ENCODE results near the gene NF2.

NF2 gene

GRCh38 chr22:29735416-29735815, 132.0 kb downstream of the NF2 start:
- Histone ChIP-seq H3K27me3 (ENCODE audit: control insufficient read depth in 1 of 2, insufficient read depth in 2 of 2, low read length in 2 of 2) (no peaks in the 10 kb centered on the region), H3K4me1 (ENCODE audit: control insufficient read depth in 1 of 2, insufficient read depth in 2 of 2, low read length in 2 of 2) (peaks cover 13% of the 10 kb centered on the region in 2 donors), H3K4me3 (ENCODE audit: low read depth in 1 of 2, low read length in 2 of 2) (no peak overlapping the region), H3K27ac (ENCODE audit: low read depth, low read length) (no peak overlapping the region), H3K9me3 (ENCODE audit: control insufficient read depth in 1 of 2, low read length in 2 of 2) (no peaks in the 10 kb centered on the region), H3K36me3 (ENCODE audit: control insufficient read depth in 1 of 2, insufficient read depth in 2 of 2, low read length in 2 of 2) (peaks cover 0 to 16% of the 10 kb centered on the region in 2 donors), H3K9ac (ENCODE audit: low read depth in 1 of 2, low read length in 2 of 2) (no peak overlapping the region)

DNA sequence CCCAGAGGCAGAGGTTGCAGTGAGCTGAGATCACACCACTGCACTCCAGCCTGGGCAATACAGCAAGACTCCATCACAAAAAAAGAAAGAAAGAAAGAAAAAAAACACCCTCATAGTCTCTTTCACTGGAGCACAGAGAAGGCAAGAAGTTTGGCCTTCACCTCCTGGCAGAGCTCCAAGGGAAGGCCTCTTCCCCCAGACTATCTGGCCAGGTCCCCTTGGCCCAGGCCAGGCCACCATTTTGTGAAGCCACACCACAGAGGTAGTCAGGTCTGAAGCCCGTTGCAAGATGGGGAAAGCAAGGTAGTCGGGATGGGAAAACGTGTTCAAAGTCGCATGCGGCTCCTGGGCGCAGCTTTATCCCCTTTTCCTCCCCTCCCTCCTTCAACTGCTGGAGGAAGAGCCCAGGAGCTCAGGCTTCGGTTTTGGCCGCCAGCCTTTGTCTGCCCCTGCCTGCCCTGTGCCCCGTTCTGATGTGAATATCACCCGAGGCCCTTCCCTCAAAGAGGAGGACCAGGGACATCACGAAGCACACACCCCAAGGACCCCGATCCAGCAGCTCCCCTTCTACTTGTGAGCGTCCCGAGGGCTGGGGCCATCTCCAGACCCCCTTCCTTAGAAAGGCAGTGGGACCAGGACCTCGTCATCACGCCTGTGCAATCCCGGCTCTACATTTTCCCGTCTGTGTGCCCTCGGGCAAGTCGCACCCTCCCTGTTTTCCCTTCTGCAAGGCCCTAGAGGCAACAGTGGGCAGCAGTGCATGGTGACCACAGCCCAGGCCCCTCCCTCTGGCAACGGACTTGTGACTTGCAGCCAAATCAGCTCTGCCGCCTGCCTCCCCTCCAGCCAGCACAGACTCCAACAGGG, 134.1 kb downstream of the NF2 start:
- Histone ChIP-seq H3K4me3 (ENCODE audit: low read depth in 1 of 2, low read length in 2 of 2) (no peak overlapping the region), H3K36me3 (ENCODE audit: control insufficient read depth in 1 of 2, insufficient read depth in 2 of 2, low read length in 2 of 2) (peaks cover 0 to 18% of the 10 kb centered on the region in 2 donors), H3K27ac (ENCODE audit: low read depth, low read length) (no peak overlapping the region), H3K9ac (ENCODE audit: low read depth in 1 of 2, low read length in 2 of 2) (no peak overlapping the region), H3K27me3 (ENCODE audit: control insufficient read depth in 1 of 2, insufficient read depth in 2 of 2, low read length in 2 of 2) (no peaks in the 10 kb centered on the region), H3K4me1 (ENCODE audit: control insufficient read depth in 1 of 2, insufficient read depth in 2 of 2, low read length in 2 of 2) (peaks cover 8 to 13% of the 10 kb centered on the region in 2 donors), H3K9me3 (ENCODE audit: control insufficient read depth in 1 of 2, low read length in 2 of 2) (no peaks in the 10 kb centered on the region)

- no peak overlapping the region for H3K27ac ChIP-seq (ENCODE audit: low read depth, low read length)
- H3K9ac ChIP-seq (ENCODE audit: low read depth in 1 of 2, low read length in 2 of 2), result no peak overlapping the region
- peaks cover 0 to 18% of the 10 kb centered on the region in 2 donors for H3K36me3 ChIP-seq (ENCODE audit: control insufficient read depth in 1 of 2, insufficient read depth in 2 of 2, low read length in 2 of 2)
- H3K4me3 ChIP-seq (ENCODE audit: low read depth in 1 of 2, low read length in 2 of 2), result no peak overlapping the region
- H3K4me1 ChIP-seq (ENCODE audit: control insufficient read depth in 1 of 2, insufficient read depth in 2 of 2, low read length in 2 of 2), result peaks cover 8 to 9% of the 10 kb centered on the region in 2 donors
- H3K9me3 ChIP-seq (ENCODE audit: control insufficient read depth in 1 of 2, low read length in 2 of 2), result no peaks in the 10 kb centered on the region
- no peaks in the 10 kb centered on the region for H3K27me3 ChIP-seq (ENCODE audit: control insufficient read depth in 1 of 2, insufficient read depth in 2 of 2, low read length in 2 of 2)
Observed at GRCh38 chr22:29738118-29738815, 134.8 kb downstream of the NF2 start.

GRCh38 chr22:29739346-29739875, 136.0 kb downstream of the NF2 start:
- no peak overlapping the region for H3K4me3 ChIP-seq (ENCODE audit: low read depth in 1 of 2, low read length in 2 of 2)
- H3K4me1 ChIP-seq (ENCODE audit: control insufficient read depth in 1 of 2, insufficient read depth in 2 of 2, low read length in 2 of 2), result no peaks in the 10 kb centered on the region
- no peak overlapping the region for H3K9ac ChIP-seq (ENCODE audit: low read depth in 1 of 2, low read length in 2 of 2)
- peaks cover 0 to 22% of the 10 kb centered on the region in 2 donors for H3K36me3 ChIP-seq (ENCODE audit: control insufficient read depth in 1 of 2, insufficient read depth in 2 of 2, low read length in 2 of 2)
- H3K27me3 ChIP-seq (ENCODE audit: control insufficient read depth in 1 of 2, insufficient read depth in 2 of 2, low read length in 2 of 2), result no peaks in the 10 kb centered on the region
- H3K9me3 ChIP-seq (ENCODE audit: control insufficient read depth in 1 of 2, low read length in 2 of 2), result no peaks in the 10 kb centered on the region
- no peak overlapping the region for H3K27ac ChIP-seq (ENCODE audit: low read depth, low read length)

DNA sequence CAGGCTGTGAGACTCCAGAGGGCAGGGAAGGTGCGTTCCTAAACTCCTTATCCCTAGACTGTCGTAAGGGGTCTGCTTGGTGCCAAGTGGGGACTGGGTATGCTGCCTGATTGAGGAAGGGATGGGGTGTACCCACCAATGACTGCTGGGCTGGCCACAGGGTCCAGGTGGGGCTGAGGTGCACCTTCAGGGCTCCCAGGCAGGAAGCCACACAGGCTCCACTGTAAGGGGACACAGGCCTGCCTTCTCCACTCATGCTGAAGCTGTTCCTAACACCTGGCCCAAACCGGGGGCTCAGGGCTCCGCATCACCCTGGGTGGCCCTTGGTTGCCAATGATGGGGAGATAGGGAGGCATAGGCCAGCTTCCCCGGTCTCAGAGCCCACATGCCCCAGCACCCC, 136.8 kb downstream of the NF2 start:
- Histone ChIP-seq H3K4me3 (ENCODE audit: low read depth in 1 of 2, low read length in 2 of 2) (no peak overlapping the region), H3K9ac (ENCODE audit: low read depth in 1 of 2, low read length in 2 of 2) (no peak overlapping the region), H3K27me3 (ENCODE audit: control insufficient read depth in 1 of 2, insufficient read depth in 2 of 2, low read length in 2 of 2) (no peaks in the 10 kb centered on the region), H3K4me1 (ENCODE audit: control insufficient read depth in 1 of 2, insufficient read depth in 2 of 2, low read length in 2 of 2) (no peaks in the 10 kb centered on the region), H3K36me3 (ENCODE audit: control insufficient read depth in 1 of 2, insufficient read depth in 2 of 2, low read length in 2 of 2) (peaks cover 0 to 22% of the 10 kb centered on the region in 2 donors), H3K9me3 (ENCODE audit: control insufficient read depth in 1 of 2, low read length in 2 of 2) (no peaks in the 10 kb centered on the region), H3K27ac (ENCODE audit: low read depth, low read length) (no peak overlapping the region)

DNA sequence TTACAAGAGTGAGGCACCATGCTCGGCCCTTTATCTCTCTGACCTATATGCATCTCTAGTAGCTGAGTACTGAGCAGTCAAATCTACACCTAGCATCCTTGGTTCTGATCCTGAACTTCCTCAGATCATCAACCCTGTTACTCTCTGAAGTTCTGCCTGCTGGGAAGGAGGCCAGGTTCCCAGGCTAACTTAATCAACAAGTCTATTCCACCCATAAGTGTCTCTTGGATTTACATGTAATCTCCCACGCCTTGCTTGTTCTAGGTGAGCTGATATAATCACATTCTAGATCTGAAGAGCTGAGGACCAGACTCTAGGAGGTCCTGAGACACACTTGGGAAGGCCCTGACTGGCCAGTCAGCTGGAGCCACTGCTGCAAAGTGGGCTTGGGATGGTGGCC, 138.5 kb downstream of the NF2 start:
- no peak overlapping the region for H3K27ac ChIP-seq (ENCODE audit: low read depth, low read length)
- H3K9ac ChIP-seq (ENCODE audit: low read depth in 1 of 2, low read length in 2 of 2), result no peak overlapping the region
- H3K36me3 ChIP-seq (ENCODE audit: control insufficient read depth in 1 of 2, insufficient read depth in 2 of 2, low read length in 2 of 2), result peaks cover 0 to 26% of the 10 kb centered on the region in 2 donors
- H3K4me1 ChIP-seq (ENCODE audit: control insufficient read depth in 1 of 2, insufficient read depth in 2 of 2, low read length in 2 of 2), result no peaks in the 10 kb centered on the region
- H3K27me3 ChIP-seq (ENCODE audit: control insufficient read depth in 1 of 2, insufficient read depth in 2 of 2, low read length in 2 of 2), result no peaks in the 10 kb centered on the region
- H3K9me3 ChIP-seq (ENCODE audit: control insufficient read depth in 1 of 2, low read length in 2 of 2), result no peaks in the 10 kb centered on the region
- H3K4me3 ChIP-seq (ENCODE audit: low read depth in 1 of 2, low read length in 2 of 2), result no peak overlapping the region

GRCh38 chr22:29742326-29742725, 138.9 kb downstream of the NF2 start:
- Histone ChIP-seq H3K9ac (ENCODE audit: low read depth in 1 of 2, low read length in 2 of 2) (no peak overlapping the region), H3K9me3 (ENCODE audit: control insufficient read depth in 1 of 2, low read length in 2 of 2) (no peaks in the 10 kb centered on the region), H3K27me3 (ENCODE audit: control insufficient read depth in 1 of 2, insufficient read depth in 2 of 2, low read length in 2 of 2) (no peaks in the 10 kb centered on the region), H3K4me3 (ENCODE audit: low read depth in 1 of 2, low read length in 2 of 2) (no peak overlapping the region), H3K4me1 (ENCODE audit: control insufficient read depth in 1 of 2, insufficient read depth in 2 of 2, low read length in 2 of 2) (no peaks in the 10 kb centered on the region), H3K36me3 (ENCODE audit: control insufficient read depth in 1 of 2, insufficient read depth in 2 of 2, low read length in 2 of 2) (peaks cover 0 to 27% of the 10 kb centered on the region in 2 donors), H3K27ac (ENCODE audit: low read depth, low read length) (no peak overlapping the region)

- Histone ChIP-seq H3K27me3 (ENCODE audit: control insufficient read depth in 1 of 2, insufficient read depth in 2 of 2, low read length in 2 of 2) (no peaks in the 10 kb centered on the region), H3K36me3 (ENCODE audit: control insufficient read depth in 1 of 2, insufficient read depth in 2 of 2, low read length in 2 of 2) (peaks cover 0 to 38% of the 10 kb centered on the region in 2 donors), H3K9ac (ENCODE audit: low read depth in 1 of 2, low read length in 2 of 2) (no peak overlapping the region), H3K4me1 (ENCODE audit: control insufficient read depth in 1 of 2, insufficient read depth in 2 of 2, low read length in 2 of 2) (no peaks in the 10 kb centered on the region), H3K4me3 (ENCODE audit: low read depth in 1 of 2, low read length in 2 of 2) (no peak overlapping the region), H3K9me3 (ENCODE audit: control insufficient read depth in 1 of 2, low read length in 2 of 2) (no peaks in the 10 kb centered on the region), H3K27ac (ENCODE audit: low read depth, low read length) (no peak overlapping the region)
Observed at GRCh38 chr22:29744902-29745301, 141.5 kb downstream of the NF2 start.

GRCh38 chr22:29747832-29748231, 144.4 kb downstream of the NF2 start:
- Histone ChIP-seq H3K9me3 (ENCODE audit: control insufficient read depth in 1 of 2, low read length in 2 of 2) (no peaks in the 10 kb centered on the region), H3K27me3 (ENCODE audit: control insufficient read depth in 1 of 2, insufficient read depth in 2 of 2, low read length in 2 of 2) (no peaks in the 10 kb centered on the region), H3K4me1 (ENCODE audit: control insufficient read depth in 1 of 2, insufficient read depth in 2 of 2, low read length in 2 of 2) (peaks cover 0 to 3% of the 10 kb centered on the region in 2 donors), H3K36me3 (ENCODE audit: control insufficient read depth in 1 of 2, insufficient read depth in 2 of 2, low read length in 2 of 2) (peaks cover 0 to 35% of the 10 kb centered on the region in 2 donors), H3K9ac (ENCODE audit: low read depth in 1 of 2, low read length in 2 of 2) (no peak overlapping the region), H3K4me3 (ENCODE audit: low read depth in 1 of 2, low read length in 2 of 2) (no peak overlapping the region), H3K27ac (ENCODE audit: low read depth, low read length) (no peak overlapping the region)
